Measurements from ENCODE around the gene RHBG. TPM values are rescaled to one million over a fixed set of nuclear protein-coding genes. Genes with fewer than 3 reads are reported as not detected.

The RHBG gene
- total and polyA plus RNA-seq, 2 donors (not counting 3 experiments of a cell fraction or from before 2014, with no cell fraction given): not detected

DNA sequence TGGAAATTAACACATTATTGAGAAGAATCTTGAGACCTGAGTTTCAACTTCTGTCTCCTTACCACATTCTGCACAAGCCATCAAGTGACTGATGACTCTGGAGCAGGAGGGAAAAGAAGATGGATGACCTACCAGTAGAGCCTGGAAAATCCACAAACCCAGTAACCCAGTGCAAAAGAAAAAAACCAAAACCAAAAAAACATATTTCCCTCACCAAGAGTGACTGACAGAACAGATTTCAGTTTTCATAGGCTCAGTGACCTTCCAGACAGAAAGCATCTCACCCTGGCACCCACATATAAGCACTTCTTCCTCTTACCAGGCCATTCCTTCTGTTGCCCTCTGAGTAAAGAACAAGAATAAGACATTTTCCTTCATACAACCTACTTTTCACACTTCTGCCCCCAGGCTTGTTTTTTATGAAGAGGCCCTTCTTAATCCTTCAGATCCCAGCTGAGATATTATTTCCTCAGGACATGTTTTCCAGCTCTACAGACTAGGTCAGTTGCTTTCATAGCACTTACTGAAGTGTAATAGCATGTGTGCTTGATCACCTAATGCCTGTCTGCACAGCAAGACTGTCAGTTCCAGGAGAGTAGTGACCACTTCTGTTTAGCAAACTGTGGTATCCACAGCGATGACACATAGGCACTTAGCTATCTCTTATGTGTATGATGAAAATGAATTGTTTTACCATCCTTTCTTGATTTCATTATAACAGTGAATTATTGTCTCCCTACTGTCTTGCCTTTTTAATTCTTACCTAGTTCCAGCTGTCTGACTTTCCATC is 26.6 kb upstream of the RHBG start:
- Histone ChIP-seq H2AFZ (ENCODE audit: low read depth, low read length) (no peak overlapping the region), H3K4me2 (ENCODE audit: insufficient read depth, low read length) (no peak overlapping the region), H3K79me2 (ENCODE audit: control insufficient read depth, insufficient read depth, low read length) (peaks cover 7% of the 10 kb centered on the region), H3K9me1 (replicated peaks; ENCODE audit: control insufficient read depth, extremely low read depth, insufficient read depth, low read length) (no peaks in the 10 kb centered on the region), H3K36me3 (ENCODE audit: control insufficient read depth in 2 of 2, extremely low read depth in 1 of 2, insufficient read depth in 2 of 2, low read length in 2 of 2) (no peaks in the 10 kb centered on the region), H3K9me3 (replicated peaks; ENCODE audit: control insufficient read depth, insufficient read depth, low read length) (no peaks in the 10 kb centered on the region), H3K27me3 (ENCODE audit: control insufficient read depth in 2 of 2, insufficient read depth in 2 of 2, low read length in 2 of 2) (peaks cover 17 to 23% of the 10 kb centered on the region in 2 experiments), H4K20me1 (replicated peaks; ENCODE audit: control insufficient read depth, extremely low read depth, insufficient read depth, low read length) (no peaks in the 10 kb centered on the region), H3K9ac (replicated peaks; ENCODE audit: extremely low read depth, insufficient read depth, low read length) (no peak overlapping the region), H3K4me3 (replicated peaks in 1 of 3; ENCODE audit: insufficient read depth in 1 of 3, low read depth in 1 of 3, low read length in 3 of 3) (no peak overlapping the region), H3K27ac (ENCODE audit: insufficient read depth, low read depth, low read length) (no peak overlapping the region), H3K4me1 (ENCODE audit: control insufficient read depth, extremely low read depth, insufficient read depth, low read length) (no peaks in the 10 kb centered on the region)
- TF ChIP-seq GATA2 (IDR thresholded peaks at IDR 0.05; ENCODE audit: insufficient read depth, insufficient read length, low read depth, low read length): no peak
- no peak for TF ChIP-seq POLR2A (IDR thresholded peaks at IDR 0.05; ENCODE audit: low read depth, low read length)
- no peak for TF ChIP-seq FOS (IDR thresholded peaks at IDR 0.05; ENCODE audit: borderline replicate concordance, insufficient read depth, low read length)
- no peak for TF ChIP-seq JUN (IDR thresholded peaks at IDR 0.05; ENCODE audit: borderline replicate concordance, insufficient read depth, insufficient read length, low read depth)
- TF ChIP-seq MYC (IDR thresholded peaks at IDR 0.05; ENCODE audit: low read depth, low read length): no peak
- TF ChIP-seq, protein P1, sequence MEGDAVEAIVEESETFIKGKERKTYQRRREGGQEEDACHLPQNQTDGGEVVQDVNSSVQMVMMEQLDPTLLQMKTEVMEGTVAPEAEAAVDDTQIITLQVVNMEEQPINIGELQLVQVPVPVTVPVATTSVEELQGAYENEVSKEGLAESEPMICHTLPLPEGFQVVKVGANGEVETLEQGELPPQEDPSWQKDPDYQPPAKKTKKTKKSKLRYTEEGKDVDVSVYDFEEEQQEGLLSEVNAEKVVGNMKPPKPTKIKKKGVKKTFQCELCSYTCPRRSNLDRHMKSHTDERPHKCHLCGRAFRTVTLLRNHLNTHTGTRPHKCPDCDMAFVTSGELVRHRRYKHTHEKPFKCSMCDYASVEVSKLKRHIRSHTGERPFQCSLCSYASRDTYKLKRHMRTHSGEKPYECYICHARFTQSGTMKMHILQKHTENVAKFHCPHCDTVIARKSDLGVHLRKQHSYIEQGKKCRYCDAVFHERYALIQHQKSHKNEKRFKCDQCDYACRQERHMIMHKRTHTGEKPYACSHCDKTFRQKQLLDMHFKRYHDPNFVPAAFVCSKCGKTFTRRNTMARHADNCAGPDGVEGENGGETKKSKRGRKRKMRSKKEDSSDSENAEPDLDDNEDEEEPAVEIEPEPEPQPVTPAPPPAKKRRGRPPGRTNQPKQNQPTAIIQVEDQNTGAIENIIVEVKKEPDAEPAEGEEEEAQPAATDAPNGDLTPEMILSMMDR (IDR thresholded peaks at IDR 0.05; ENCODE audit: extremely low read depth in 1 of 2, insufficient read depth in 1 of 2, low read depth in 1 of 2, low read length in 2 of 2): no peak
- TF ChIP-seq, protein P2, sequence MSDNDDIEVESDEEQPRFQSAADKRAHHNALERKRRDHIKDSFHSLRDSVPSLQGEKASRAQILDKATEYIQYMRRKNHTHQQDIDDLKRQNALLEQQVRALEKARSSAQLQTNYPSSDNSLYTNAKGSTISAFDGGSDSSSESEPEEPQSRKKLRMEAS (IDR thresholded peaks at IDR 0.05; ENCODE audit: insufficient read depth, insufficient read length): no peak
- no peak for TF ChIP-seq POLR2AphosphoS5 (IDR thresholded peaks at IDR 0.05; ENCODE audit: insufficient read depth, low read depth, low read length)
- no peak for TF ChIP-seq EZH2 (IDR thresholded peaks at IDR 0.05; ENCODE audit: borderline replicate concordance, low read depth, low read length, severe bottlenecking)
- FAIRE-seq (no peak), DNase-seq (ENCODE audit: low read depth, low spot score) (no peak)
- no TSS peak for BruUV-seq (replicated peaks)
- ChIA-PET CTCF (interaction anchor here (1.8 to 2.6 kb wide), 2 partner anchors 17 to 43 kb away, joined by 6 to 7 read pairs; no protein-coding TSS in a partner anchor), POLR2A (no interaction called here)
- dilution Hi-C loops (cut with MboI; ENCODE audit: extremely low pct_ligation_motif_present, low sequenced_read_pairs): no loop called here
- intact Hi-C loops (cut with micrococcal nuclease): no loop called here

Data from endothelial cell of umbilical vein (primary cell).